ENCODE results near the gene LCN12.
A peak's percentile ranks its signal among the peaks of the same experiment; 100 is the strongest.

Gene LCN12

GRCh38 chr9:136945333-136946227, 6.5 kb upstream of the LCN12 start:
- no peak for DNase-seq (ENCODE audit: insufficient read length, low spot score)
- no peak for TF ChIP-seq POLR2A (IDR thresholded peaks at IDR 0.05; ENCODE audit: low read depth, low read length)
- FAIRE-seq: no peak

- no peak for TF ChIP-seq POLR2A (IDR thresholded peaks at IDR 0.05; ENCODE audit: low read depth, low read length)
- no peak for DNase-seq (ENCODE audit: insufficient read length, low spot score)
- no peak for FAIRE-seq
Observed at GRCh38 chr9:136946228-136947027, 5.6 kb upstream of the LCN12 start.

DNA sequence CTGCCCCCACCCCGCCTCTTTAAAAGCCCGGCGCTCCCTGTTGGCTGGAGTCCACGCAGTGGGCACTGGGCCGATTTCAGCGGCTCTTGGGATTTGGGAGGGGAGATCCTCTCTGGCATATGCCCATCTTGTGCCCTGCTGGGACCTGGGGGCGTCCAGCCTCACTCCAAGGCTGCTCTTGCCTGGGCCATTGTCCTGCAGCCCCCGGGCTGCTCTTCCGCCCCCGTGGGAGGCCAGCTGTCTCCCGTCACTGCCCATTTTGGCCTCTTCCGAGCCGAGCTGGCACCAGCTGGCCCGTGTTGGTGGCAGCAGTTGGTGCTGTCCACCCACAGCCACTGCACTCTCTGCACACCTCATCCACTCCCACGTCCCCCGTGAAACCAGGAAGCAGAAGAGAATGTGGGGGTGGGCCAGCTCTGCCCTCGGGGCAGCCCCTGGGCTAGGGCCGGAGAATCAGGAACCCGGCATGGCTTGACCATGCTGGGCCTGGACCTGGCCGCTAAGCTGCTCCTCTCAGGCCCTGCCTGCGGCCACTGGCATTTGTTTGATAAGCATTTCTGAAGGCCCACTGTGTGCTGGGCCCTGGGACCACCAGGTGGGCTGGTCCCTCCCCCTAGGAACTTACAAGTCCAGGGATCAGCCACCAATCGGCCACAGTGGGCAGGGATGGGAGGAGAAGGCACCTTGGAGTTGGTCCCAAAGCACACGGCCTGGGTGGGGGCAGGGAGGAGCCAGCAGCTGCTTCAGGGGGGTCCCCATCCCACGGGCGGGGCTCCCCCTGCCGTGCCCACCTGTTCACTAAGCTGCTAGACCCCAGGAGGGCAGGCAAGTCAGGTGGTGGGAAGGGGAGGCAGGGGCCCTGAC, 4.8 kb upstream of the LCN12 start:
- no peak for DNase-seq (ENCODE audit: insufficient read length, low spot score)
- no peak for TF ChIP-seq POLR2A (IDR thresholded peaks at IDR 0.05; ENCODE audit: low read depth, low read length)
- no peak for FAIRE-seq

DNA sequence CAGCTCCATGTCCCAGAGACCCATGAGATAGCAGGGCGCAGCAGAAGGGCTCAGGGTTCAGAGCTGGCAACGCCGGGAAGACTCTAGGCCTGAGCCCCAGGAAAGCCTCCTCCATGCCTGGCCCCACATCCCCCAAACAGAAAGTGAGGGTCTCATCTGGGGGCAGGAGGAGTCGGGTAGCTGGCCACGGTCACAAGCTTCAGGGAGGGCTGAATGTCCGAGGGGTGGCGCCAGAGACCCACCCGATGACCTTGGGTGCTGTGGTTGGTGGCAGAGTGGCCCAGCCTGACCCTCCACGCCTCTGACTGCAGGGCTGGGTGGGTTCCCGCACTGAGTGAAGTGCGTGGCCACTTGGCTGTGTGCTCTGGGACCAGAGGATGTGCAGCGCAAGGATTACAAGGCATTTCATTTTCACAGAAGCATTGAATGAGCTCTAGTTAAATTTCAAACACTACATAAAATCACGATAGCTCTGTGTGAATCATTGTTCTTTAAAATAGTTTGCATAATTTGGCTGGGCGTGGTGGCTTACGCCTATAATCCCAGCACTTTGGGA, 4.0 kb upstream of the LCN12 start:
- FAIRE-seq (no peak), DNase-seq (ENCODE audit: insufficient read length, low spot score) (no peak)
- no peak for TF ChIP-seq POLR2A (IDR thresholded peaks at IDR 0.05; ENCODE audit: low read depth, low read length)

- no peak for DNase-seq (ENCODE audit: insufficient read length, low spot score)
- no peak for FAIRE-seq
- no peak for TF ChIP-seq POLR2A (IDR thresholded peaks at IDR 0.05; ENCODE audit: low read depth, low read length)
Observed at GRCh38 chr9:136949239-136949816, 2.7 kb upstream of the LCN12 start.

DNA sequence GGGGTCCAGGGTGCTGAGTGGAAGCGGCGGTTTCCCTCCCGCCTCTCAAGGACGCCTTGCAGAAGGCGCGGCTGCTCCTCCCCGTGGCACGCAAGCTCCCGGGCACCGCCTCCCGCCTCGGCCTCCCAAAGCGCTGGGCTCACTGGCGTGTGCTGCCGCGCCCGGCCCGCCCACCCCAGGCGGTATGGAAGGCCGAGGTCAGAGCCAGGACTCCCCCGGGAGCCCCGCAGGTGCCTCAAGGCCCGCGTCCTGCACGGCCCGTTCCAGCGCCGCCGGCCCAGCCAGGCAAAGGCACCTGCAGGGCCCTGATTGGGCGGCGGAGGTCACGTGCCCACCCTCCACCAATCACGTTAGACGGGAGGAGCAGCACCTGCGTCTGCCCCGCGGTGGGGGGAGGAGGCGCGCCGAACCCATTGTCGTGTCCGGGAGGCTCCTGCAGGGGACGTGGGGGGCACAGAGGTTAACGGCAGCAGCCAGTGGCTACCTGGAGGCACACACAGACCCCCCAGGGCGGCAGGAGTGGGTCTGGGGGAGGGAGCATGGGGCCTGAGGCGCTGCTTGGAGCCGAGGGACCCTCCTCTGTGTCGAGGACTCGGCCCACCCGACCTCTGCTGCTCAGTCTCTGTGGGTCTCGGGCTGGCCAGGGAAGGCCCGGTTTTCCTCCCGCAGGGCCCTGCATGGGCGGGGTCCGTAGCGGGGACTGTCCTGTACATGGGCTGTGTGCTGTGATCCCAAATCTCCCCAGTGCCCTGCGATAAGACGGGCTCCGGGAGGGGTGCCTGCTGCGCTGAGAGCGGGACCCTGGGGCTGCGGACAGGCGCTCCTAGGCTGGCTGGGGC, 2.0 kb upstream of the LCN12 start:
- peak; percentile 56; the same call in 1 of the 2 replicates for TF ChIP-seq POLR2A (IDR thresholded peaks at IDR 0.05; ENCODE audit: low read depth, low read length)
- FAIRE-seq: peak; percentile 79
- DNase-seq (ENCODE audit: insufficient read length, low spot score): peak; percentile 100

GRCh38 chr9:136950656-136951276, 1.3 kb upstream of the LCN12 start:
- no peak for FAIRE-seq
- no peak for TF ChIP-seq POLR2A (IDR thresholded peaks at IDR 0.05; ENCODE audit: low read depth, low read length)
- DNase-seq (ENCODE audit: insufficient read length, low spot score): no peak

DNA sequence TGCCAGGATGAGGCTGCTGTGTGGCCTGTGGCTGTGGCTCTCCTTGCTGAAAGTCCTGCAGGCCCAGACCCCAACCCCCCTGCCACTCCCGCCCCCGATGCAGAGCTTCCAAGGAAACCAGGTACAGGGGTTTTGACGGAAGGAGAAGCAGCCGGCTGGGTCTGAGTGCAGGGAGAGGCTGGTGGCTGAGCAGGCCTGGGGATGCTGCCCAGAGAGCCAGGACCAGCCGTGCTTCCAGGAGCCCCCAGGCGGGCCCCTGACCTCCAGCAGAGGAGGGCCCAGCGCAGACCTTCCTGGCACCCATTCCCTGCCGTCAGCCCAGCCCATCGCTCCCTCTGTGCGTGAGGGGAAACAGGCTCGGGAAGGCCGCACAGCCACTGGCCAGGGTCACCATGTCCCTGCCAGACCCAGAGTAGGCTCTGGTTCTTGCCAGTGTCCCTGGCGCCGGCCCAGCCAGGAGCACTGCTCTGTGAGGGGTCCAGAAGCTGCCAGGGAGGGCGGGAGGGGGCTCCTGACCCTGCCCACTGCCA, 313 bp downstream of the LCN12 start:
- FAIRE-seq (no peak), DNase-seq (ENCODE audit: insufficient read length, low spot score) (no peak)
- TF ChIP-seq POLR2A (IDR thresholded peaks at IDR 0.05; ENCODE audit: low read depth, low read length): no peak

GRCh38 chr9:136952876-136953770, 1.1 kb downstream of the LCN12 start:
- FAIRE-seq: no peak
- DNase-seq (ENCODE audit: insufficient read length, low spot score): no peak
- no peak for TF ChIP-seq POLR2A (IDR thresholded peaks at IDR 0.05; ENCODE audit: low read depth, low read length)

- FAIRE-seq: no peak
- no peak for TF ChIP-seq POLR2A (IDR thresholded peaks at IDR 0.05; ENCODE audit: low read depth, low read length)
Observed at GRCh38 chr9:136953771-136954269, 1.7 kb downstream of the LCN12 start.

More at GRCh38 chr9:136953771-136954269, 1.7 kb downstream of the LCN12 start:
- DNase-seq (ENCODE audit: insufficient read length, low spot score): no peak

Data from H54 (cell line).